ENCODE data around the gene NLRP5.
"Not testable (repeated sequence)": the region's sequence is repeated elsewhere in the genome, so short reads cannot be mapped to it uniquely, and the experiment has no call there.

The NLRP5 gene

DNA sequence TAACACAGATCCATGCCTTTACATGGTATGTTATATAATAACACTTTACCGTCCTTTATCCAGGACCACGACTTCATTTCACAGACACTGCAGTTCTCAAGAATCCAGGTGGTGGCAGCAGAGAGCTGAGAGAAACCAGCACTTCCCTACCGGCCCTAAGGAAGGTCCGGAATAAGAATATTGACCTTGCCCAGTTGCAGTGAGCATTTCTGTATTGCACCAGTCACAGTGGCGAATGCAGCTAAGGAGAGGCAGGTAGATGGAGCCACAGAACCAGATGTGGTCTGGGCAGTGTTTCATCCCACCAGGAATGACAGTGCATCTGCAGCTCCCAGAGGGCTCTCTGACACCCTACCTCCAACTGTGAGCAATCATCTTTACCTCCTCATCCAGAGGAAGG lies 89.9 kb downstream of the NLRP5 start:
- peak; percentile 74 for DNase-seq (ENCODE audit: low spot score)

DNA sequence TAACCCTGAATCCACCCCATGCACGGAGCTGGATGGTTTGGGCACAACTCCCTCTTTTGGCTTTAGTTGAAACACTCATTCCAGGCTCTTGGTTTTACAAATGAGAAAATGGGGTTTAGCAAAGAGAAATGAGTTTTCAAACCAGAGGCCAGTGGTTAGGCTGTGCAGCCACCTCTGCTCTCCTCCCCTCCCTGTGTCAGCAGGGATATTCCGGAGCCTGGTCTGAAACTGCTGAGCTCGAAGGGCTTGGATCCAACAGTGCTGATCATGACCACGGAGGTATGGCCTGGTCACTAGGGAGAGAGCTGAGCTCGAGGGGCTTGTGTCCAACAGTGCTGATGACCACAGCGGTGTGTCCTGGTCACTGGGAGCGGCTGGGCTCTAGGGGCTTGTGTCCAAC lies 93.0 kb downstream of the NLRP5 start:
- DNase-seq (ENCODE audit: low spot score), result no peak

DNA sequence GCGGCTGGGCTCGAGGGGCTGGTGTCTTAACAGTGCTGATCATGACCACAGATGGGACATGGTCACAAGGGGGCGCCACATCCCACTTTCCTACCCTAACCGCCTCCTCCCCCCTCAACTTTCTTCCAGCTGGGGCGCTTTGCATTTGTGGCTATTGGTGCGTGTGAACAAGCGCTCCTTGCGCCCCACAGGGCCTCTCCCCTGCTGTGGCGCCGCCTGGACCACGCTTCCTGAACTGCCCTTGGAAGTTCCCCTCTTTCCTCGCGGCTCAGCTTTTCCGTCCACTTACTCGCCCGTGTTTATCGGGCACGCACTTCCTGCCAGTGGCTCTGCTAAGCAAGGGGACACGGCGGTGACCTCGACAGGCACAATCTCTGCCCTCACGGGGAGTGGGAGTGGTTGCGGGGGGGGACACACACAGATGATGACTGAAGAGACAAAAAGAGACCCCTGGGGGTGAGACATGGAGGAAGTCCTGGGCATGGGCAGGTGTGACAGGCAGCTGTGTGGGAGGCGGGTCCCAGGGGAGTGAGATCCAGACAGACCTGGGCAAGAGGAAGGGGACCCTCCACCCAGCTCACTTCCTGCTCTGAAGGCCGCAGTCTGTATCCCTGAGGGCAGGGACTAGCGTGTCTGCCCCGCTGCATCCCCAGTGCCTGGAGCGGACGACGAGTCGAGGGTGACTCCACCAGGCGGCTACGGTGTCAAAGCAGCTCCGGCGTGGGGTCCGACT lies 94.3 kb downstream of the NLRP5 start:
- peak; percentile 93 for DNase-seq (ENCODE audit: low spot score)

DNA sequence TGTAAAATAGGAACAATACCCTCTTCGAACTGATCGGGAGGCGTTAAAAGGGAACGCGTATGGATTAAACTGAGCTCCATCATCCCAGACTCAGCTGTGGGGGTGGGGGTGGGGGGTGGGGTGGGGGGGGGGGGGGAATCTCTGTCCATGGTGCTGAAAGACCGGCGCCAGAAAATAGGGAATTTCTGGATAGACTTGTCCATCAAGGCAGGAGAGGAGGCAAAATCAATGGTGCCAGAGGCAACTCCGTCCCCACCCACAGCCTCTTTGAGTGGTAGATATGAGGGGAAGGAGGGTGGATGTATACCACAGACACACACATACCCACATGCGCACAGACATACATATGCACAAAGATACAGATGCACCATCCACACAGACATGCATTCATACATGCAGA lies 97.1 kb downstream of the NLRP5 start:
- DNase-seq (ENCODE audit: low spot score), result no peak

DNA sequence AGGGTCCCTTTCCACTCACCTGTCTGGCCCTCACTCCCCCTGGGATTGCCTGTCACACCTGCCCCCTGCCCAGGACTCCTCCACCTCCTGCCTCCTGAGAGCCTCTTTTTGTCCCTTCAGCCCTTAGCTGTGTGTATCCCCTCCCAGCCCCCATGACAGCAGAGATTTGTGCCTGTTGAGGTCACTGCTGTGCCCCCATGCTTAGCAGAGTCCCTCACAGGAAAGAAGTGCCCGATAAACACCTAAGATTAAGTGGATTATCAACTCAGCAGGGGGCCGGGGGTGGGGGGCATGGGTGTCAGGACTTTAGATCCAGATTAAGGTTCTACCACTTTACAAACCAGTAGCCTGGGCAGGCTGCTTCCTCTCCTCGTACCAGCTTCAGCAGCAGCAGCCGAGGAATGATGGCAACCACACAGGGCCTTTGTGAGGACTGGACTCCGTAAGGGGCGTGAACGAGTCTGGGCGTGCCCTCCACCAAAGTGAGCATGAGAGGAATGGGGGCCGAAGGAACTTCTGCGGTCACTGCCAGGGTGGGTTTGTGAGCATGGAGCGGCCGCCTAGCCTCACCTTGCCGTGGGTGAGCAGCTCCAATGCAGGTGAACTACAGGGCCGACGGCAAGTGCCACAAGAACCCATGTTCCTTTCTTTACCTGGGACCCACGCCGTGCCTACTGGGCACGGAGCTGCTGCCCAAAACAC lies 98.4 kb downstream of the NLRP5 start:
- DNase-seq (ENCODE audit: low spot score), result no peak

- no peak for DNase-seq (ENCODE audit: low spot score)
These were observed 99.1 kb downstream of the NLRP5 start for GRCh38 chr19:56085571-56086275.

GRCh38 chr19:56086671-56087430 lies 100.3 kb downstream of the NLRP5 start:
- no peak for DNase-seq (ENCODE audit: low spot score)

DNA sequence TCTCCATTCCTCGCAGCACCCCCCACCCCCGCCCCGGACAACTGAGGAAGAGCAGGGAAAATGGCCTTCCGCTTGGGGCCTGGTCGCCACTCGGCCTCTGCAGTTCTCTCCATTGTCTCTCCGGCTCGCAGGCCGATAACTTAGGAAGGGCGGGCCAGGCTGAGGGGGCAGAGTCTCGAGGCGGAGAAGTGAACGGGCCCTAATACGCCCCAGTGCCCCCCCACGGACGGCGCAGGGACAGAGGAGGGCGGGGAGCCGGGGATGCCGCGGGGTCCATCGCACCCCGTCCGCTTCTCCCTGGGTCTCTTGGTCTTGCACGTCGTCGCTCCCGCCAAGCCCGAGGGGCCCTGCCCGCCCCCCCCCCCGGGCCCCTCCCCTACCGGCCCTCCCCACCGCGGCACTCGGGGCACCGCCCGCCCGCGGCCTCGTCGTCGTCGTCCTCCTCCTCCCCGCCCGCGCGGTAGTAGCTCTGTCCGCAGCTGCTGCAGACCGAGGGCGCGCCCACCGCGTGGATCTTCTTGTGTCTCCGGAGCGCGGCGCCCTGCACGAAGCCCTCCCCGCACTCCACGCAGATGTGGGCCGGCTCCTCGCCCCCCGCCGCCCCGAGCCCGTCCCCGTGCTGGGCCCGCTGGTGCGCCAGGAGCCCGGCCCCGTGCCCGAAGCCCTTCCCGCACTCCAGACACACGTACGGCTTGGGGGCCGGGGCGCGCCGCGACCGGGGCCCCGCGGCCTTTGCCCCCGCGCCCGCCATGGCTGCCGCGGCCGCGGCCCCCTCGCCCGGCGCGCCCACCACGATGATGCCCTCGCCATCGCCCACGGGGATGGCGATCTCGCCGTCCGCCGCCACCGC lies 101.3 kb downstream of the NLRP5 start:
- DNase-seq (ENCODE audit: low spot score), result no peak

GRCh38 chr19:56088497-56089215 lies 102.1 kb downstream of the NLRP5 start:
- DNase-seq (ENCODE audit: low spot score), result no peak

- DNase-seq (ENCODE audit: low spot score), result no peak
These were observed 102.8 kb downstream of the NLRP5 start for GRCh38 chr19:56089344-56089743.

GRCh38 chr19:56091066-56091490 lies 104.5 kb downstream of the NLRP5 start:
- DNase-seq (ENCODE audit: low spot score), result no peak

DNA sequence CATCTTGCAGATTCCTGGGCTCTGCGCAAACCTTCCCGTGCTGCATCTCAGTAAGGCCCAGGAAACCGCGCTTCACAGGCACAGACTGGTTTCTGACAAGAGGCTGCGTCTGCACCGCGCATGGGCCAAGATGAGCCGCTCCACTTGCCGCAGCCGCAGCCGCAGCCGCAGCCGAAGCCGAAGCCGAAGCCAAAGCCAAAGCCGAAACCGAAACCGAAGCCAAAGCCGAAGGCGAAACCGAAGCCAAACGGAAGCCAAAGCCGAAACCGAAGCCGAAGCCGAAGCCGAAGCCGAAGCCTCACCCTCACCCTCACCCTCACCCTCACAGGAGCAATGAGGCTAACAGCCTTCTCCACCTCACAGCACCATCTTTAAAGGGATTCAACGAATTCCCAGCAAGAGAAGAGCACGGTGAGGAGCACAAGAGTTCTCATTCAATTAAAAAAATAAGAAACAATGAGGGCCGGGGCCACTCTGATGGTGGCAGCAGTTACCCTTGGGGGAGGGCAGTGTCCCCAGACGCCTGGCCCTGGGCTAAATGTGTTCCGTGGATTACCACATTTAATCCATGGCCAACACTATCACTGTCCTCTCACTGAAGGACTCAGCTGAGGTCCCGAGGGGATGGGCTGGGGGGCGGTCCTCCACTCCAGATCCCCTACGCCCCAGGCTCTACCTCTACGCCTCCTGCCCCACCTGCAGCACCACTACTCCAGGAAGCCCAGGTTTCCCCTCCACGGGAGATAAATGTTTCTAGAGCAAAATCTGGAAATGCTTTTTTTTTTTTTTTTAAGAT lies 105.4 kb downstream of the NLRP5 start:
- no peak for DNase-seq (ENCODE audit: low spot score)

GRCh38 chr19:56092685-56093631 lies 106.4 kb downstream of the NLRP5 start:
- no peak for DNase-seq (ENCODE audit: low spot score)

GRCh38 chr19:56094449-56094848 lies 107.9 kb downstream of the NLRP5 start:
- no peak for DNase-seq (ENCODE audit: low spot score)

- DNase-seq (ENCODE audit: low spot score), result no peak
These were observed 110.1 kb downstream of the NLRP5 start for GRCh38 chr19:56096665-56097064.

- no peak for DNase-seq (ENCODE audit: low spot score)
These were observed 110.7 kb downstream of the NLRP5 start for GRCh38 chr19:56097306-56097705.

- no peak for DNase-seq (ENCODE audit: low spot score)
These were observed 111.2 kb downstream of the NLRP5 start for GRCh38 chr19:56097776-56098175.

DNA sequence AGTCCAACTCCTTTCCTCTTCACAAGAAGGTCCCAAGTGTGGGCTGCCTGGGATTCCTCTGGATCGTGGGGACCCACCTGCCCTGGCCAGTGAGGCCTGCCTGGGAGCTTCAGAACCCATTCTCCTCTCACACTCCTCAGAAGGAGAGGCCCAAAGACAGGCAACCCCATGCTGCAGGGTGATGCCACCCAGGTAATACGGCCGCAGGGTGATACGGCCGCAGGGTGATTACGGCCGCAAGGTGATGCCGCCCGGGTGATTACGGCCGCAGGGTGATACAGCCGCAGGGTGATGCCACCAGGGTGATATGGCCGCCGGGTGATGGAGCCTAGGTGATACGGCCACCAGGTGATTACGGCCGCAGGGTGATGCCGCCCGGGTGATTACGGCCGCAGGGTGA lies 111.7 kb downstream of the NLRP5 start:
- DNase-seq (ENCODE audit: low spot score), result not testable (repeated sequence)

All from hepatic stellate cell (primary cell).